ENCODE data around the gene C3orf85.
"Not testable (repeated sequence)": the region's sequence is repeated elsewhere in the genome, so short reads cannot be mapped to it uniquely, and the experiment has no call there.

C3orf85 gene, protein sequence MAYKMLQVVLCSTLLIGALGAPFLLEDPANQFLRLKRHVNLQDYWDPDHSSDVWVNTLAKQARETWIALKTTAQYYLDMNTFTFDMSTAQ

DNA sequence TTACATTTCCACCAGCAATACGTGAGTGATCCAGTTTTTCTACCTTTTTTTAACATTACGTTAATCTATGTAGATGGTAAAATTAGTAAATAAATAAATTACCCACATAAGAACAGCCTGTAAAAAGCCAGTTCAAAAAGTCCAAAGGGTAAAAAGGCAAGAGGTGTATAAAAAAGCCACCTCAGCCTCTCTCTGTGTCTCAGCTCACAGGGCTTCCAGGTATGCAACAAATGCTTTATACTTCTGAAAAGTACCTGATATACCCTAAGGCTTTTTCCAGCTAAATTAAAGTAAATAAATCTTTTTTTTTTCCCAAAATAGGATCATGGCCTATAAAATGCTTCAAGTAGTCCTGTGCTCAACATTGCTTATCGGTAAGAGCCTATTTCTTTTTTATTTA, at the start of gene C3orf85:
Gene C3orf85 (plus strand): TSS at position 197 of the 400 bp plus-strand sequence. CDS start 129 bp downstream, at position 326.
- no peak for DNase-seq (ENCODE audit: low read depth in 1 of 2, low spot score in 1 of 2)

DNA sequence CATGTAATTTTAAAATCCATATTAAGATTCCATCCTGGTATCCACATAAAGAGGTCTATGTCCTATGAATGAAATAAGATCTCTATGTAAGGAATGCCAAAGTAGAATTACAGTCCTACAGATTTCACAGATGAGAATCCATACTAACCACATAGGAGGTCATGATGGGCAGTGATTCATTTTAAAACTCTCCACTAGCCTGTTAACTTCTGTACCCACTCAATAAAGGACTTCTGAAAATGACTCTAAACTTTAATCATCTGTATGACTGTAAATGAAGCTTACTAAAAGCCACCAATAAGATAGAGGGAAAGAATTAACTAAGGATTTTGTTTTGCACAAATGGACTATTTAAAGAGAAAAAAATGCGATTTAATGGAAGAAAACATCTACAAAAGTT, 47.3 kb upstream of the C3orf85 start:
- no peak for DNase-seq (ENCODE audit: low read depth in 1 of 2, low spot score in 1 of 2)

DNA sequence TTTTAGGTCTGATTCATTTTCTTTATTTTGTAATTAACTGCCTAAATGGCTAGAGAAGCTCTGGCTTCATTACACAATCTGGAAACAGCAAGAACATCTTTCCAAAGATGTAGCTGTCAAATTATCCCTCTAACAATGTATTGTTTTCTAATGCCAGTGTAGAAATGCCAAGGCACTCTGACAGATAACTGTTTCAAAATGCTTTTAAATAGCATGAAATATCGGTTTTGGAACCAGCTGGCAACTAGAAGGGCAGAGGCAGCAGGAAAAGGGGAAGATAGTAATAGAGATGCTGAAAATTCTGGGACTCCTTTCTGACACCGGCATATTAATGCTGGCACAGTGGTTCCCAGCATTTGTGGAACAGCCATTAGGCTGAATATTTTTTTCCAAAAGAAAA, 44.7 kb upstream of the C3orf85 start:
- no peak for DNase-seq (ENCODE audit: low read depth in 1 of 2, low spot score in 1 of 2)

DNA sequence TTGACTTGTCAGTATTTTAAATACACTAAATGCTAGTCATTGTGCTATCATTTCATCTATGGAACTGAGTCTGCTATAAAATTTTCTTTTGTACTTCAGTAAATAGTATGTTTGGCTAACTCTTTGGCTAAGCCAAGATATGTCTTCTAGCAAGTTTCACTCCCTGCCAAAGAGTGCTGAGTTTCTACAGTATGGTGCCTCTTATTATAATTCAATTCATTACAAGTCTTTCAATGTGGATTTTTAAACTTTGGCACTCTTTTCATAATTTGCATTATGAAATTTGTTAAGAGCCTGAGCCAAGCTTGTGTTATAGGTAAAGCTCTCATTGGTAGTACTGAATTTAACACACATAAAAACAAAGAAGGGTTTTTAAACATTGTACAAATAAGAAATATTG, 43.0 kb upstream of the C3orf85 start:
- DNase-seq (ENCODE audit: low read depth in 1 of 2, low spot score in 1 of 2): no peak

DNA sequence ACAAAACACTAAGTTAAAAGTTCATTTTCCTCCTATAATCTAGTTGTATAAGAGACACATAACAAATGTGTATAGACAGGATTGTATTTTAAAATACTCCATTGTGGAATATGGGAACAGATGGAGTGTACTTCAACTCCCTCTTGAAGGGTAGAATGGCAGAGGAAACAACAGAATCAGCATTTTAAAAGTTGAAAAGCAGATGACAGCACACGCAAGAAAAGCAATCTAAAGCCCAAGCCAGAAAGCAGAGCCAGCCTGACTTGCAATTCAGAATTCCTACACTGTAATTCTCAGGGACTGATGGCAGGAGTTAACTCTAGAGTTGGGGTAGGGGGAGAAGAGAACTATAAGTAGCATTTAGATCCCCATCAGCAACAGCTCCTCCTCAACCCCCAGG, 41.4 kb upstream of the C3orf85 start:
- no peak for DNase-seq (ENCODE audit: low read depth in 1 of 2, low spot score in 1 of 2)

DNA sequence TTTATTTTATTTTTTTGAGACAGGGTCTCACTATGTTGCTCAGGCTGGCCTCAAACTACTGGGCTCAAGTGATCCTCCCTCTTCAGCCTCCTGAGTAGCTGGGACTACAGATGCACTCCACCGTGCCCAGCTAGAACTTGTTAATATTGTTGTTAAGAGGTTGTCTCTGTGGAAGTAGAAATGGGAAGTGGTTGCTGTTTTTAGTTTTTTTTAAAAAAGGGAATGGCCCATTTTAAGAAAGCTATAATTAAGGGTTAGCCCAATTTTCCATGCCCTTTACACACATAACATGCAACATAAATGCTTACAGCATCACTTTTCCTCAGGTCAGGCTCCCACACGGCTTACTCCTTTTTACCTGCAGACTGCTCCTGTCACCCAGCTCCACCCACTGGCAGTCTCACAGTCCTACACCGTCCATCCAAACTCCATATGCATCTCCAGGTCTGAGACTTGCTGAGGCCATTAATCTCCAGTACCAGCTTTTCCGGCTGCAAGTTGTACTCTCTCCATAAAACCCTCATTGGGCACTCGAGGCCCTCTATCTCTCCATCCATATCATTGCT, 38.4 kb upstream of the C3orf85 start:
- DNase-seq (ENCODE audit: low read depth in 1 of 2, low spot score in 1 of 2): no peak

DNA sequence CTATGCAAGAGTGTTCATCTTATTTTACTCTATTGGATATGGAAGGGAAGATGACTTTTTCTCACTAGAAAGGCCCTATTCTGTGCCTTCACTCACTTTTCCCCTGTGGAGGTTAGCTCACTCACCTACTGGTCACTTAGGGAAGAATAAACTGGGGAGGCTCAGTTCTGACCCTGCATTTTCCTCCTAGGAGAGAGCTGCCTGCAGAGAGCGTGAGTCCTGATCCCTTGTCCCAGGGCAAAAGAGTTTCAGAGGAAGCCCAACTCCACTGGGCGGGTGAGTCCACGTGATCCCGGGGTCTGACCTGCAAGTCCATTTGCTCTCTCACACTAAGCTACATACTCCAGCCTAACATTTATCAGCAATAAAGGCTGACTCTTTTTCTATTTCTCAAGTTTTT, 26.9 kb upstream of the C3orf85 start:
- no peak for DNase-seq (ENCODE audit: low read depth in 1 of 2, low spot score in 1 of 2)

DNA sequence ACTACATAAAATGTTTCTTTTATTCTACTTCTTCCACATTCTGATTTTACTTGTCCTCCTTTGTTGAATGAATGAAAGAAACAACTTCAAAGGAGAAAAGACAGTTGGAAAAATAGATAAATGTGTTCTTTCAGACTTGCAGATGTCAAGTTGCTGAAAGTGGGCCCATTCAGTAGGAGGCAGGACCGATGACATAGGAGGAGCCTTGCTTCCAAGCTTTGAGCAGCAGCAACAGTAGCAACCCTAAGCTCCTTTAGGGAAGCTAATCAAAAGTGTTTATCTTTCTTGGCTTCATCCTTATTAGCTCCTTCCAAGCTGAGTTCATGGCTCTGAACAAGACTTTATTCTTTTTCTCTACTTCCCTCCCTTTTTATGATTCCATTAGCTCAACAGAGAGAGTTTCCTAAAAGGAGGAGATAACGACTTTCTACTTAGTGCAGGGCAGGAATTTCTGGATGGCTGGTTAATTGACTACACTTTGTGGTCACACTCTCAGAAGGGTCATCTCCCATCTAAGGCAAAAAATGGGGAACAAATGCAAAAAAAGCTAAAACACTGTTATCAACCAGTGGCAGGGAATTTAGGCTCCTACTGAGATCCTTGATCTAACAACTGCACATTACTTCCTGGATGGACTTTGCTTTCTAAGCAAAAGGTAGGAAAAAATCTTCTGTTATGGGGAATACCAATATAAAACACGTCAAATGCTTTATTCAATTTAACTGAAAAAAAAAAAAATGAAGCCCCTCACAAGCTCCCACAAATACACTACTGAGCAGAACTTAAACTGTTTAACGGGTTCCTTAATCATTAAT, 23.4 kb upstream of the C3orf85 start:
- DNase-seq (ENCODE audit: low read depth in 1 of 2, low spot score in 1 of 2): no peak

DNA sequence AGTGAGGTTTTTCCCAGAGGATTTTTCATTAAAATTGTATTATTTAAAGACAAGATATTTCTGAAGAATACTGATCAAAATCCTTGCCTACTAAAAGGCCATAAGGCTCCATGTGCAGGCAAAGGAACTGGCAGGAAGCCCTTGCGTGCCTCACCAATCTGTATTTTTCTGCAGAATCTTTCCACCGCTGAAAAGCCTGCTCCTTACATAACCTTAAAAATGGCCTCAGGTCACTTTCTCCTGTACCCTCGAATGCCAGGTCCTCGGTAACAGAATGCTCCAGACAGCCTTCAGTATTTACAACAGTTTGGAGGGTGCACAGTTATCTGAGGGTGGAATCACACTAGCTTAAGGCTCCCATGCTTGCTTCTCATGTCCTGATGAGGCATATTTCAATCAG, 21.8 kb upstream of the C3orf85 start:
- DNase-seq (ENCODE audit: low read depth in 1 of 2, low spot score in 1 of 2): no peak

DNA sequence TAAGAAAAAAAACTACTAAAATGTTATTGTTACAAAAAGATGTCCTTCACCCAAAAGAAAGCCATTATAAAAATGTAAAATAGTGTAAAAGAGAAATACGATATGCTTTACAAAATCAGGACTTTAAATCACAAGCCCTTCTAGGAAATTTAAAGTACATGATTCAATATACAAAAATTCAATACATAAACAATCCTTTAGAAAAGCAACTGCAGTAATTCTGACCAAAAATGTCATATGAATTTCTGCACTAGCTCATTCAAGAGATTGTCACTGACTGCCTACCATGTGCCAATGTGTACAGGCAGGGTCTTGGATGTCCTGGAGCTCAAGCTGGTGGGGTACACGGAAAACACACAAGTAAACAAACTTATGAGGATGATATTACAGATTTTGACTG, 21.1 kb upstream of the C3orf85 start:
- no peak for DNase-seq (ENCODE audit: low read depth in 1 of 2, low spot score in 1 of 2)

DNA sequence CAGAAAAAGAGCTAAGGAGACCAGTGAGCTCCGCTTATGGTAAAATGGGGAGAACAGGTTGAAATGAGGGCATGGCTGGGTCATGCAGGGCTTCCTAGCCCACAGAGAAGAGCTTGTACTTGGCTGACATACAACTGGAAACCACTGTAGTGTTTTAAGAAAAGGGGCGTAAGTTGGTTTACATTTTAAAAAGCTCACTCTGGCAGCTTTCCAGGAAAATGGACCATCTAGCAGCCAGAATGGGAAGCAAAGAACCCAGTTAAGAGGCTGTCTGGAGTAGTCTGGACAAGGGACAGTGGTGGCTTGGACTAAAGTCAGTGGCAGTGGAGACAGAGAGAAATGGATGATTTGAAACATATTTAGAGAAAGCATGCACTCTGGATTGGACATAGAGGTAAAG, 20.5 kb upstream of the C3orf85 start:
- DNase-seq (ENCODE audit: low read depth in 1 of 2, low spot score in 1 of 2): no peak

DNA sequence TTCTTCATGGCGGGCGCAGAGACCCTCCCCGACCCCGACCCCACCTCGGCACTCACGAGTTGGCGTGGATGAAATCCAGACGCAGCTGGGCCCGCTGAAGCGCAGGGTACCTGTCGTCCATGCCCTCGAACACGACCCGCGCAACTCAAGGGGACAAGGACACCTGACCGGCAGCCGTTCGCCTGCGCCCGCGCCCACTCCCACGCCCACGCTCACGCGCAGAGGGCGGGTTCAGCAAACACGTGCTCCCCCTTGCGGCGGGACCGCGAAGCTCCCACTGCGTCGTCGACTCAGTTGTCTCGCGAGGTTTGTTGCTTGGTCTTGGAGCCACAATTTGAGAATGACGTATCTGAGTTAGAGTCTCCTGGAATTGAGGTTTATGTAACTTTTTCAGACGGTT, 18.6 kb upstream of the C3orf85 start, which contains the start of gene MORC1:
Gene MORC1 (minus strand): TSS at position 196 of the 400 bp plus-strand sequence. CDS start 75 bp downstream, at position 121.
- no peak for DNase-seq (ENCODE audit: low read depth in 1 of 2, low spot score in 1 of 2)

DNA sequence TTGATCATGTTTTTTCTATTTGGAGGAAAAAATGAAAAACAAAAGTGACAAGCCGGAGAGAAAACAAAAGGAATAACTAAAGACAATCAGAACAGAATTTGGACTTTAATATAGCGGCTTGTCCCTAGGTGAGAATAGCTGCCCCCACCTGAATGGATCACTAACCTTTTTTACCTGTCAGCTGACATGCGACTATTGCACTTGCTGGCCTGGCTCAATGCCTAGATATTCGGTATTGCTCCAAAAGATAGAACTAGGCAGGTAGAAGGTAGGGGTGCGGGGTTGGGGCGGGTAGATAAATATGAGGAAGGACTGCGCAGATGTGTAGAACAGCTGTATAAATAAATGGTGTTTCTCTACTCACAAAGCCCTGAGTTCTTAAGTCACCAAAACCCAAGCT, 17.9 kb upstream of the C3orf85 start:
- no peak for DNase-seq (ENCODE audit: low read depth in 1 of 2, low spot score in 1 of 2)

DNA sequence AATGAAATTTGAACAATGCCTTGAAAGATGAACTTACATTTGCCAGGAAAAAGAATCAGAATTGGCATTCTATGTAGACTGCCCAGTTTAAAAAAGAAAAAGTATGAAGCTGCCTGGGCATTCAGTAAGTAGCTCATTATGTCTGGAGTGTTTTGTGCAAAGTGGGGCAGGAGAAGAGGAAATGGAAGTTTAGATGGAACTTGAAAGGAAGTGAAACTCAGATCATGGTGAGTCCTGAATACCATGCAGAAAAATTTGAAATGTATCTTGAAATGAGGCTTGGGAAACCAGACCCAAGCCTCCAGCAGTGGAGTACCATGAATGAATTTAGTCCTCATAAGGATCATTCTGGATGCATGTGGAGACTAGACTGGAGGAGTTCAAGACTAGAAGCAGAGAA, 13.8 kb upstream of the C3orf85 start:
- DNase-seq (ENCODE audit: low read depth in 1 of 2, low spot score in 1 of 2): no peak

DNA sequence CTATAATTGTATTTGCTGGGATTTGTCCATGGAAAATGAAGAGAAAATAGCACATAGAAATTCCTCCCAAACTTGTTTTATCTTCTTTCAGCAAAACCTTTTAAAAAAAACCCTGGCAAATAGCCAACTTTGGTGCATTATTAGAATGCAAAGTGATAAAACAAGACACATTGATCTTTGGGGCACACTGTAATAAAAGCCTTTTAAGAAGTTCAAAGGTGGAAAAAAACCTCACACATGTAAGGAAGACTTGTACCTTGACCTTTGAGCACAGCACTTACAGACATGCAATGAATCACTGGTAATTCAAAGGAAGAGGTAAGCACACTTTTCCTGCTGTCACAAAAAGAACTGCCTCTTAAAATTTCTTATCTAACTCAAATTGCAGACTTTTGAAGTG, 10.6 kb upstream of the C3orf85 start:
- DNase-seq (ENCODE audit: low read depth in 1 of 2, low spot score in 1 of 2): no peak

DNA sequence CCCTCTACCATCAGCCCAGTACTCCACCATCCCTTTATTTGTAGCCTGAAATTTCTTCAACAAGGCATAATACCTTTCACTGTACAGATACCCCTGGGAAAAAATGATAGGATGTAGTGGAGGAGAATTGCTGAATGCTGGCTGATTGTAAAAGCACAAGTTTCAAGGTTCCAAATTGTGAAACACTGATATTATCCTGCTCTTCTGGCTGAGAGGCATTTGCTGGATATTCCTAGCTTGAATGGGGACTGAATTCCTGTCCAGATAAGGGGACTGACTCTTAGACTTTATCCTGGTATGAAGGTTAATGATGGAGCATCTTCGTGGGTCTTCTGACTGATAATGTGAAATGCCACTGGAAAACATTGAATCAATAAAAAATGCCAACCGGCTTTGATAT, 9.0 kb upstream of the C3orf85 start:
- no peak for DNase-seq (ENCODE audit: low read depth in 1 of 2, low spot score in 1 of 2)

DNA sequence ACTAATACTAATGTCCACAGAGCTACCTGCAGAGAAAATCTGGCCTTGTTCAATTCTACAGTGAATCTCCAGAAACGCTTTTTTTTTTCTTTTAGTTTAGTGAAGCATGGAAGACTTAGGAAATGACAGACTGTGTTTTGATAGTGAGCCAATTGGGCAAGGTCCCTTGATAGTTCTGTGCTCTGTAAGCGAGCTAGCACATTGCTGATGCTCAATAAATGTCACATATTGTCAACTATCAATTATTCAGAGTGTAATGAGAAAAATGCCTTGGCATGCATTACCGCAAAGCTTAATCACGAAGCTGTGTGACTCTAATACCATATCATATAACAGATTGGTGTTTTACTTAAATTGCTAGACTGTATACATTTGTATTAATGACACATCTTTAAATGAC, 5.2 kb upstream of the C3orf85 start:
- no peak for DNase-seq (ENCODE audit: low read depth in 1 of 2, low spot score in 1 of 2)

DNA sequence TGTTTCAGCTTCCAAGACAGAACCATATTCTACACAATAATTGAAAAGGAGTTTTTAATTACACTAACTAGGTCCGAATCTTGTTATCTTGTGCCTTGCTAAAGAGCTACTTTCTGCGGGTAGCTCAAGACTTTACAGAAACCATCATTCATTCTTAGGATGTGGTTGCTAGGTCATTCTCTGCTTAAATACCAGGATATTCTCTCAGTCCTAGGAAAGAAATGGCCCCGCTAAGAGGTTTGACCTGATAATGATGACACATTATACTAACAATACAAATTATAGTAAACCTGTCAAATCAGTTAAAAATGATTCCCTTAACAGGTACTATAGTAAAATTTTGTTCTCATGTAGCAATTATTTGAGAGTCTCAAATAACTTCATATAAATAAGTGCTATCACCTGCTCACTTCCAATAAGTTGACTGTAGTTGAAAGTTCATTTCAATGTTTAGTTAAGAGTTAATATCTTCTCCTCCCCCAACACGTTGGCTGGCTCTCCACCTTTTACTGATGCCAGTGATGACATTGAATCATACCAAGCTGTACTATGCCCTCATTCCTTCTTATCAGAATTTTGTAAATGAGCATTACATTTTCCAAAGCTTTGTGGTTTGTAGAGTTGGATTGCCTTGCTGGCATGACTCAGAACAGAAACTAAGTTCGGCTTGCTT, 3.6 kb upstream of the C3orf85 start:
- no peak for DNase-seq (ENCODE audit: low read depth in 1 of 2, low spot score in 1 of 2)

DNA sequence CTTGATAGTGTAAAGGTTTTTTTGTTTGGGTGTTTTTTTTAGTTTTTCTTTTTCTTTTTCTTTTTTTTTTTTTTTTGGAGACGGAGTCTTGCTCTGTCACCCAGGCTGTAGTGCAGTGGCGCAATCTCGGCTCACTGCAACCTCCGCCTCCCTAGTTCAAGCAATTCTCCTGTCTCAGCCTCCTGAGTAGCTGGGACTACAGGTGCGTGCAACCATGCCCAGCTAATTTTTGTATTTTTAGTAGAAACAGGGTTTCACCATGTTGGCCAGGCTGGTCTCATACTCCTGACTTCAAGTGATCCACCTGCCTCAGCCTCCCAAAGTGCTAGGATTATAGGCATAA, 3.1 kb upstream of the C3orf85 start:
- not testable (repeated sequence) for DNase-seq (ENCODE audit: low read depth in 1 of 2, low spot score in 1 of 2)

DNA sequence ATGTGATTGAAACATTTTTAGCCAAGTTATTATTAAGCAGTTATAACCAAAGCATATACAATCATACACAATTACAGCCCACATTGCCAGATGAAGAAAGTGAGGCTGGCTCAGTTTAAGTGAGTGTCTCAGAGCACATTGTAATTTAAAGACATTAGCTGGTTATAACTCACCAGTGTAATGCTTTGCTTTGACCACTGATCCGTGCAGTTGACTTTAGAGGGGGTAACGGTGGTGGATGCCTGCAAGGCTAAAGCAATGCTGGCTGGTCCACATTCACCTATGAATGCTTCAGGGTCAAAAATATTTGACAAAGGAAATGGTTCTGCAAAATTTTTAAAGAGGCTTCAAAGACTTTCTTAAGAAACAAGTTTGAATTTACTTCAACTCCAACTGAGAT, 1.2 kb downstream of the C3orf85 start:
- no peak for DNase-seq (ENCODE audit: low read depth in 1 of 2, low spot score in 1 of 2)

DNA sequence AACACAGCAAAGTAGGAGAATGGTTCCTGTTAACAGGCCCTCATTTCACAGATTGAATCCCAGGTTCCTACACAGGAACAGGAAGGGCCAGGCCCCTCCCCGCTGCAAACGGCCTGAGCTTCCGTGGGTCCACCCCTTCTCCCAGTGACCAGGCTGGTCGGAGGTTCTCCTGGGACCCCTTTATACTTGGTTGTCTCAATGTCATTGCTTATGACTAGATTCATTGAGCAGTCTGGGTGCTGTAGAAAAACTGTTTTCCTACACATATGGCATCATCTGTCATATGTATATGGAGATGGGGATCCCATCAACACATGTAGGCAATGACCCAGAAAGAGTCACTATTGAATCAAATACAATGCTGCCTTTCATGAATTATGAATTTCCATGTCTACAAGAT, 3.8 kb downstream of the C3orf85 start:
- no peak for DNase-seq (ENCODE audit: low read depth in 1 of 2, low spot score in 1 of 2)

DNA sequence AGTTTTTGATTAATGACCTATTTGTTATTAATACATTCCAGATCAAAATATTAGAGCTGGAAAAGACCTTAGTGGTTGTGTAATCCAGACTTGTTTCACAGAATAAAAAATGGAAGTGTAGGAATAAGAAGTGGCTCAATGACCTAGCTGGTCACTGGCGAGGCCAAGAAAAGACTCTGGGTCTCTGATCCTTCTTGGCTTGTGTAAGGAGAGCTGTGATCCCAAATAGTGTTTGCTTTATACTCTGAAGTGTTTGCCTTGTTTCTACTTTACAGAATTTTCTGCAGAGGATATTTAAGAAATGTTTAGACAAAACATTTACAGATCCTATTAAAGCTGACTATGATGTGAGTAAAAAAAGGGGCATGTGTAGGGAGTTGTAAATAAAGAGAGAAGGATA, 7.1 kb downstream of the C3orf85 start:
- no peak for DNase-seq (ENCODE audit: low read depth in 1 of 2, low spot score in 1 of 2)

All from activated T-helper 1 cell treated with anti-CD3 and anti-CD28 coated beads, Interleukin-2, amount 50 U/mL, for 16 hours (primary cell).